HG03439 (cell line): ENCODE data around the gene HDAC7.

Source experiments
- ATAC-seq: cut with Tn5 transposase; IDR thresholded peaks from one replicate; pipeline ENCODE4 v1.9.1; 2021; ENCODE audit warnings: mild to moderate bottlenecking, moderate library complexity; ENCODE audit not compliant: unreplicated experiment

HDAC7 gene

GRCh38 chr12:47736877-47737676 is 82.6 kb downstream of the HDAC7 start:
- no peak for ATAC-seq

GRCh38 chr12:47736216-47736615 is 83.5 kb downstream of the HDAC7 start:
- ATAC-seq: no peak

GRCh38 chr12:47735649-47736048 is 84.1 kb downstream of the HDAC7 start:
- no peak for ATAC-seq

DNA sequence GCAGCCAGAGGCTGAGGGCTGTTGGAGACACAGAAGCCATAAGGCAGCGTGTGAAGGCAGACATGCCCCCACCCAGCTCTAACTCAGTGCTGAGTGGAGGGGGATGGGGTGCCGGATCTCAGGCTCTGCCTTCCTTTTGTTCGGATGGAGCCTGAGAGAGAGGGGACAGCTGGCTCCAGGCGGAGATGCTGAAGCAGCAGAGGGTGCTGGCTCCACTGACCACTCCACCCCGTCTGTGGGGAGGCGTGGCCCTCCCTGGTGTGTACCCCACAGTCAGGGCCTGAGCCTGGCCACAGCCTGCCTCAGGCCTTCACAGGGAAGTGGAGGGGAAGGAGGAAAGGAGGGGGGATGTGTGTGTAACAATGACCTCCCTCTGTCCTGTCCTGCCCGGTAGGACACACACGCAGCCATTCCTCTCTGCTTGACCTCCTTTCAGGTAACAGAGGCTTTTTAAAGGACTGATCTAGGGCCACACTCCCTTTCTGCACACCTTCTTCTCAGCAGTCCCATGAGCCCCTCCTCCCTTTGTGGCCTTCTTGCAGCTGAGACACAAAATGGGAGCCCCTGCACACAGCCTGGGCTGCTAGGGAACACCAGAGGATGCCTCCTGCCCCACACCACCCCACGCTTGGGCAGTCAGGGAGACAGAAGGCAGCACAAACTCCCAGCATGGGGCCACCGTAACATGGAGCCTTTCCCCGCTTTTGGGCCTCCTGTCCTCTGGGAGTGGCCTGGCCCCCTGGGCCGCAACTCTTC is 84.8 kb downstream of the HDAC7 start:
- no peak for ATAC-seq

GRCh38 chr12:47733142-47733541 is 86.6 kb downstream of the HDAC7 start:
- no peak for ATAC-seq
